GM18870 (cell line): ENCODE results near the gene ESR2.
A peak's percentile ranks its signal among the peaks of the same experiment; 100 is the strongest.
"Not testable (repeated sequence)": the region's sequence is repeated elsewhere in the genome, so short reads cannot be mapped to it uniquely, and the experiment has no call there.

Experiments used
- ATAC-seq: cut with Tn5 transposase; IDR thresholded peaks from one replicate; pipeline ENCODE4 v1.9.1; 2021; ENCODE audit warnings: moderate library complexity; ENCODE audit not compliant: unreplicated experiment

ESR2 gene

DNA sequence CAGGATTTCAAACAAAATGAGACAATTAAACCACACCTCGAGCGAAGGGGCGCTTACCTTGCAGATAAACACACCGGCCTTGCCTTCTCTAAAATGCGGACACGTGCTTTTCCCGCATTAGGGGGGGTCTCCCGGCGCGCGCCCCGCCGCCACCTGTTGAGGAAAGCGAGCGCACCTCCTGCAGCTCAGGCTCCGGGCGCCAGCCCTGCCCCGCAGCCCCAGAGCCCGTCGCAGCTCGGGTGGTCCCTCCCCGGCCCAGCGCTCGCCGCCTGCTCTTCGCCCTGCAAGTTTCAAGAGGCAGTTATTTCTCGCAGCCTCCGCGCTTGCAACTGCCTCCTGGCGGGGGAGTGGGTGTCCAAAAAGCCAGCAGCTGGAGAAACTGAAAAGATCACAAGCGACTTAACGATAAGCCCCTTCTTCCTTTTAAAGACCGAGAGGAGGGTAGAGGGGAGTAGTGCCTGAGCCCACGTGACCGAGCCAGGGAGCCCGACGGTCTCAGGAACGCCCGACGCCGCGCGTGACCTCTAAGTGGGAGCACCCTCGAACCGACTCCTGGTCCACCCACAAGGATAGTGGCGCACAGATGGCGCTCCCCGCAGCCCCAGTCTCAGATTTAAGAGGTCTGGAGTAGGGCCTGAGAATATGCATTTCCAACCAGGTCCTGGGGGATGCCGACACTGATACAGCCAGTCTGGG lies at the start of gene ESR2:
Gene ESR2, minus strand, starts transcription at position 396 of the 696 bp plus-strand sequence. CDS start 11,386 bp downstream, outside the sequence.
- ATAC-seq: peak; percentile 13

DNA sequence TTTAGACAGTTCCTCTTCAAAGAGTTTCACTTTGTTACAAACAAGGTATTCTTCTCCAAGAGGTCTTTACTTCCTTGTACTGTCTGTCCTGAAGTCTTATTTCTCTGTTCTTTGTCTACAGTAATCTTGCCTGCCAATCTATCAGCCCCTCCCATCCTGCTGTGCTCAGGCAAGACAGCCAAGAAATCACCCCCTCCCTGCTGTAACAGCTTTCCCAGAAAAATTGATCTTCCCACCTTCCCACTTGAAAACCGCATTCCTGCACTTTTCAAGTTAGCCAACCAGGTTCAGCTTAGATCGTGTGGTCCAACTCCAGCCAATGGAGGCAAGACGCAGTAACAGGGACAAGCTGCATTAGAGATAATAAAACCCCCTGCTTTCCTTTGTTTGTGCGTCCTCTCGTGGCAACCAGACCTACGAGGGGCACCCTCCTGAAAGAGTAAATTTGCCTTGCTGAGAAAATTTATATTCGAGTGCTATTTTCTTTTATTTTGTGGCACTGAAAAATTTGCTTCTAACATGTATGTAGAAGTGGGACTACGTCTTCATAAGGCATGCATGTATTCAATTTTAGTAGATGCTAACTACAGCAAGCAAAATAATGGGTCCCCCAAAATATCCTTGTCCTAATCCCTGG lies 46.5 kb upstream of the ESR2 start:
- ATAC-seq: no peak

DNA sequence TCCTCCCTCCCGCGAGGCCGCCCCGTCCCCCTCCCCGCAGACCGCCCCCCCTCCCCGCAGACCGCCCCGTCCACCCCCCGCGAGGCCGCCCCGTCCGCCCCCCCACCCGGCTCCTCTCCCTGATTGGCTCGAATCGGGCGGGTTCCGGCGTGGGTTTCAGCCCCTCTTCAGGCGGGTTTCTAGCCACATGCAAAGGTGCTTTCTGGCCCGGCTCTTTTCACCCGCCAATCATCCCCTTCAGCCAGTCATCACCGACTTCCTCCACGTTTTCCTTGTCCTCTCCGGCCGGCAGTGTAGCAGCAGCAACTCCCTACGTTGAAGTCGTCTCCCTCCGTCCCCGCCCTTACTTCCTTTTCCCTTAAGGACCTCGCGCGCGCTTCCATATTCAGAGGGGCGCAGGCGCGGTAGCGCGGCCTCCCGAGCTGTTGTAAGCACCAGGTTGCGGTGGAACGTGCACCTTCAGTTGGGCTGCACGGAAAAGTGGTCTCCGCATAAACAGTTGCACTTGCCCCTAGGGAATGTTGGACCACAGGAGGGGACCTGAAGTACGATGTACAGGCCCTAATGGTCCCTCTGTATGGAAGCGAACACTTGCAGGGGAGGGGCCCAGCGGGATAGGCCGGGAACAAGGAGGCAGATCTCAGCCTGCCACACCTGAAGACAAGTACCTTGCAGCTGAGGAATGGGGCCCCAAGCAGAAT lies 44.6 kb upstream of the ESR2 start:
- ATAC-seq: peak; percentile 91

DNA sequence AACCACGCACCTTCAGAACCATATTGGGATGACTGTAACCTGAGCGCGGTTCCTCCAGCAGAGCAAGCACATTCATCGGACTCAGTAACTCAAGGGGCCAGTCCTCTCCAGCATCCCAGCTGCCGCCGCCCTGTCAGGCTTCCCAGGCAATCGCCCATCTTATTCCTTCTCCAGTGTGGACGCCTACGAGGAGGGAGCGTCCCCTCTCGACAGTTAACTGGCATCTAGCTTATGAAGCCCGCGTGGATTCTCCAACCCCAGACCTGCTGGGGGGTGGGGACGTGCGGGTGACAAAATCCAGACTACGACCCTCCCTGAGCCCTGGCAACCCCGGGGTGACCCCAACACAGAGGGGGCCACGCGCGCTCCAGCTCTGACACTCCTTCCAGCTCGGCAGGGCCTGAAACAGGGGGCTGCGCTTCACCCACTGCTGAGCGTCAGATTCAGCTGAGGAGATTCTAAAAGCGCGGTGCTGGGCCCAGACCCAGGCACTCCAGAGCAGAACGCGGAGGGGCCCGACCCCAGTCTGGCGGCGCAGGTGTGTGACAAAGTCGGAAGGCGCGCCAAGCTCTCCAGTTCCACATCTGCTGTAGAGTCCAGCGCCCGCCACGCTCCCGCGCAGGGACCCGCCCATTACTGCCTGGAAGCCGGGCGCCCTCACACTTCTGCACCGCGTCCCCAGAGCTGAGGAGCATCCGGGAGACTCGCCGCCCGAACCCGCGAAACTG lies 43.9 kb upstream of the ESR2 start:
- peak; percentile 23 for ATAC-seq

DNA sequence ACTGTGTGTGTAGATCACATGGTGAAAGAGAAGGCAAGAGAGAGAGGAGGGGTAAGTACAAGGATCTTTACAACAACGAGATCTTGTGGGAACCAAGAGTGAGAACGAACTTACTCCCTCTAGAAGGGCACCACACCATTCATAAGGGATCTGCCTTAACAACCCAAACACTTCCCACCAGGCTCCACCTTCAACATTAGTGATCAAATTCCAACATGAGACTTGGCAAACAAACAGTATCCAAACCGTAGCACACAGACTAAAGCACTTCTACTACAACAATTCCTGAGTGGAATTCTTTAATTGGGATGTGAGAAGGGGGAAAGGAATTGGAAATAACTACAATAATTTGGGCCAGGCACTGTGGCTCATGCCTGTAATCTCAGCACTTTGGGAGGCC lies 35.0 kb upstream of the ESR2 start:
- no peak for ATAC-seq

DNA sequence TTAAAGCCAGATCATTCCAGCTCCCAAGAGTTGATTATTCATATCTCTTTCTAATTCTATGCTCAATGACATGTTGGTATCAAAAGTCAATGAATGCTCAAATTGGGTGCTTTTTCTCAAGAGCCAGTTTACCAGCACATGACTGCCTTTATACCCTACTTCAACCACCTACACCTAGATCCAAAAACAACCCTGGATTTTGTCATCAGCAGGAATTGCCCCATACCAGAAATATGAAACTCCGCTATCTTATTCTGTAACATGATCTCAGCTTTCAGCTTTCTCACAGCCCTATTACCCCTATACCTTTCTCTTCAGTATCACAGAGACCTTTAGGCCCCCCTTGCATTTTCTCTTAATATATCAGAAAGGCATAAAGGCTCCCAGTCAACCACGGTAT lies 32.3 kb upstream of the ESR2 start:
- ATAC-seq: no peak

DNA sequence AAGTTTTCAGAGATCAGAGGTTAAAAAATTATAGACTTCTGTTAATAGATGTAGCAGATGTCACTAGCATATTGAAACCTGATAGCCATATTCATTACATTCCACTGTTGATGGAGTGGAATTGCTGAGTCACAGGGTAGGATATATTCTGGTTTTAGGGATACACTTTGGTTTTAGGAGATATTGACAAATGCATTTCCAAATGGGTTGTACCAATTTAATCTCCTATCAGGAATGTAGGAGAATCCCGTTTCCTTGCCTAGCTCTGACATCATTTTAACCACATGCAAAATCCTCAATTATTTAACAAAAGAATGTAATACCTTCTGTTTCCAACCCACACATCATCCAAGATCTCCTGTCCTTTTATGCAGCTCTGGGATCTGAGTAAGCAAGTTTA lies 30.7 kb upstream of the ESR2 start:
- no peak for ATAC-seq

DNA sequence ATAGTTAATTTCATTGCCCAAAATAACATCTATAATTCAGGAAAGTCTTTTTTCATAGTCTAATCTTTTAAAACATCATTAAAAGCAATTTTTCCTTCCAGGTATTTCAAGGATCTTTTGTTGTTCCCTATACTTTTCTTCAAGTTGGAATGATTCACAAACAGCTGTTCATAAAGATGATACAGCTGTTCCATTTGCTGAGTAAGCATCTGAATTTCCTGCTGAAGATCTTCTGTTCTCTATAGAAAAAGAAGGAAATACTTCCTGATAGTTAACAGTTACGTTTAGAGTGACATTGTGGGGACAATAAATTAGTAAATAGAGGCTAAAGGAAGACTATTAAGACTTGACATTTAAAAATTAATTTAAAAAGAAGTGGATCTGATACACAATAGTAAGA lies 30.3 kb upstream of the ESR2 start:
- ATAC-seq: no peak

DNA sequence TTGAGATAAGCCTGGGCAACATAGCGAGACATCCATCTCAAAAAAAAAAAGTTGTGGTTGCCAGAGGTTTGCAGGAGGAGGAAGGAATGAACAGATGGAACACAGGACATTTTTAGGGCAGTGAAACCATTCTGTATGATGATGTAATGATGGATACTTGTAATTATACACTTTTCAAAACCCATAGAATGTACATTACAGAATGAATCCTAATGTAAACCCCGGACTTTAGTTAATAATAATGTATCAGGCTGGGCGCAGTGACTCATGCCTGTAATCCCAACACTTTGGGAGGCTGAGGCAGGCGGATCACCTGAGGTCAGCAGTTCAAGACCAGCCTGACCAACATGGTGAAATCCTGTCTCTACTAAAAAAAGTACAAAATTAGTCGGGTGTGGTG lies 26.2 kb upstream of the ESR2 start:
- ATAC-seq: not testable (repeated sequence)

DNA sequence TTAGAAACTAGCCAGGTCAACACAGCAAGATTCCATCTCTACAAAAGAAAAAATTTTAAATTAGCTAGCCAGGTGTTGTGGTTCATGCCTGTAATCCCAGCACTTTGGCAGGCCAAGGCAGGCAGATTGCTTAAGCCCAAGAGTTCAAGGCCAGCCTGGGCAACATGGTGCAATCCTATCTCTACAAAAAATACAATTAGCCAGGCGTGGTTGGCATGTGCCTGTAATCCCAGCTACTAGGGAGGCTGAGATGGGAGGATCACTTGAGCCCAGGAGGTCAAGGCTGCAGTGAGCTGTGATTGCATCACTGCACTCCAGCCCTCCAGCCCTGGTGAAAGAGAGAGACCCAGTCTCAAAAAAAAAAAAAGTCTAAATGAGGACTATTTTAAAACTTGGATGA lies 24.5 kb upstream of the ESR2 start:
- ATAC-seq: not testable (repeated sequence)

DNA sequence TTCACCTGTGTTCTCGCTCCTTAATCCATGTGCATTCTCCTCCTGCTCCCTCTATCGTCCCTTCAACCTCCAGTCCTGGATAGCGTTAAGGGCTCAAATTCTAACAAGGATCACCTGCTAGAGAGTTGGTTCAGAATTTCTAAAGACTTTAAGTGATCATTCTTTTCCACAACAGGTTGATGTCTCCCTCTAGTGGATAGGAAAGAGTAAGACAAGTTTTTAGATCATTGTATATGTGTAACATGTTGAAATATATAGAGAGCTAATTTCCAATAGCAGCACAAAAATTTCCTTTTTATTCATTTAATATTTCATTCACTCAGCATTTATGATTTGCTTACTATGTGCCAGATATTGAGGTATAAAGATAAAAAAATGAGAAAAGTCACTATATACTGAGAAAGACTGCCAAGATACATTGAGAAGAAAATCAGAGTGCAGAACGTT lies 9.3 kb upstream of the ESR2 start:
- ATAC-seq: no peak

DNA sequence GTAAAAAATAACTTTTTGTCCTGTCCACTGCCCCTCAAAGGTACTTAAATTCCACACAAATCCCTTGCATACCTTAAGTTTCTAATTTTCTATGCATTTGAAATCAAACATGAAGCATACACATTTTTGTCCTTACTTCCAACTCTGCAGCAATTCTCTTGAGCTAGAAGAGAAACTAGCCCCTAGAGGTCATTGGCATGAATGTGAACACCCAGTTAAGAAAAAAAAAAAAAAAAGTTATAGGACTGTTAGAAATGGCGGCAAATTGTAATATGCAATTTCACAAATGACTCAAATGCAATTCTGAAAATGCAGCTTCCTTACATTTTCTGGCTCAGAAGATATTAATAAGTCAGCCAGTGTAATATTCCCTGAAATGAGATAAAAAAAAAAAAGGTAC lies 4.6 kb upstream of the ESR2 start:
- no peak for ATAC-seq

DNA sequence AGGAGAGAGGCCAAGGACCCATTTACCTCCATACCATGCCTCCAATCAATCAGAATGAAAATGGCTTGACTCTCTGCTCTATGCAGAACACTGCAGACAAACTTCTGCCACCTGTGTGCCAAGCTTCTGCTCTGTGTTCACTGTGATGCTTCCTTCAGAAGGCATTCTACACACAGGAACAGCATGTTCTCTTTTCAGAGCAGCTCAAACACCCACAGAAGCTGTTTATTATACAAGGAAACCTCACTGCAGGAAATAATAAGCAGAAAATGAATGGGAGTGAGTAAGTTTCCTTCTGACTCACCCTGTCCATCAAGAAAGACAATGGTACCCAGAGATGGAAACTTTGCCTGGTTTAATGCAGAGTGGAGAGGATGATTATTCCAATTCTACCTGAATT lies 2.4 kb upstream of the ESR2 start:
- no peak for ATAC-seq

DNA sequence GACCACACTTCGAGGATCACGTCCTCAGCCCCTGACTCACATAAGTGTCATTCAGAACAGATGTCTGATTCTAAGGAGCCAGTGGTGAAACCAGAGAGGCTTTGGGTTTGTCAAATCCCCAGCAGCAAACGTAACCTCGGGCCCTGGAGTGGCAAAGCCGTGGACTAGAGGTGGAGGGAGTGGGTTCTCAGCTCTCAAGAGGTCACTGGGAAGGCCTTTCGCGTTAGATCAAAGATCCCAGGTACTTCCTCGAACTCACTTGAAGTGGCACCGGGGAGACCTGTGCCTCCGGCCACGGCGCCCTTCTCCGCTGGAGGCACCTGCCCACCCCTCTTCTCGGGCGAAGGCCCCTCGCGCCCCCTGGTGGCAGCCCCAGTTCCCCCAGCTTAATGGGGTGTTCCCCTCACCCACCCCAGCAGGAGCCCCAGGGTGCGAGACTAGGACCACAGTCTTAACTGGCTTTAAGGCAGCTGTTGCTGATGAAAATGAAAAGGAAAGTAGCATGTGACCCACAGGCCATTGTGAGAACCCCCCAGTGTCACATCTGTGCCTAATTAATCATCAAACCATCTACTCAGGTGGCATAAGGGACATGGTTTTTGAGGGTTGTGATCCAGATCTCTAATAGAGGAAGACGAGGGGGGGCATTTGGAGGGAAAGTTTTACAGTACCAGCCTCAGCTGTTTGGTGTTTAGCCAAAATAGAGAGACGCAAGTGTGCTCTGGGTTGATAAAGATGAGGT lies 672 bp upstream of the ESR2 start:
- peak; percentile 48 for ATAC-seq

DNA sequence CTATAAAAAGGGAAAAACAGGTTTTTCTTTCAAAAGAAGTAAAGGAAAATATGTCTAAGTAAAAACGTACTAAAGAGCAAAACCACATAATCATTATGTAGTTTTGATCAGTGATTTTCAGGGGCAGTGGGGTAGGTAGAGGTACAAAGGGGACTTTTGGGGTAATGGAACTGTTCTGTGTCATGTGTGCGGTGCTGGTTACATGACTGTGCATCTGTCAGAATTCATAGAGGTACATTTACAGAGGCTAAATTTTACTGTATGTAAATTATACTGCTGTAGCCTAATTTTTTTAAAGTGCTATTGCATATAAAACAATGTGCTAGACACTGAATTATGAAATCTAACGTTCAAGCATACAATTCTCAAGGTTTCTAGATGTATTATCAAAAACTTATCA lies 2.0 kb downstream of the ESR2 start:
- no peak for ATAC-seq

DNA sequence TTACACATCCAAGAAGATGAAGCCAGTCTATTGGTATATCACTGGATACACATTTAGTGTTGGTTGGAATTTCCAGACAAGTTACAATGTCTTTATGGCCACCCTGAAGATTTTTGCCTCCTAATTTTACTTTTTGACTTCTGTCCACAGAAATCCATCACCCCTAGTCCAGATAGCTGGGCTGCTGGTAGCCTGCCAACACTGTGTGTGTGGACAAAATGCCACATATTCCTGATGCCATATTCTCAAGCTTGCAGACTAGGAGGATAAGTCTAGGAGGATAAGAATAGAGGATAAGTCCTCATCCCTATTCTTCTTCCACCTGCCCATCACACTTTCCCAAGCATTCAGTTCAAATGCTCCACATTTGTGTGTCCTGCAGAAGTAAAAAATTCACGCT lies 4.6 kb downstream of the ESR2 start:
- ATAC-seq: no peak

DNA sequence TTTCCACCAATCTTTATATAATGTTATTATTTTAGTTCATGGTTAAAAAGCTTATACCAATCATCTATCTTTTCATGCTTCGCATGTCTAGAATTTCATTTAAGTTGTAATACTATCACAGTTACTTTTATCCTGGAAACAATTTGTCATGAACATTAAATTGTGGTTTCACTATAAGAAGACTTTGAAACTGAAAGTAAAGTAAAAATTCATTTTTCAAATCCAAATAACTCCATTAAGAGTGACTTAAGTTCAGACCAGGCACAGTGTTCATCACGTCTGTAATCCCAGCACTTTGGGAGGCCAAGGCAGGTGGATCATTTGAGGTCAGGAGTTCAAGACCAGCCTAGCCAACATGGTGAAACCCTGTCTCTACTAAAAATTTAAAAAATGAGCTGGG lies 12.4 kb downstream of the ESR2 start:
- no peak for ATAC-seq

DNA sequence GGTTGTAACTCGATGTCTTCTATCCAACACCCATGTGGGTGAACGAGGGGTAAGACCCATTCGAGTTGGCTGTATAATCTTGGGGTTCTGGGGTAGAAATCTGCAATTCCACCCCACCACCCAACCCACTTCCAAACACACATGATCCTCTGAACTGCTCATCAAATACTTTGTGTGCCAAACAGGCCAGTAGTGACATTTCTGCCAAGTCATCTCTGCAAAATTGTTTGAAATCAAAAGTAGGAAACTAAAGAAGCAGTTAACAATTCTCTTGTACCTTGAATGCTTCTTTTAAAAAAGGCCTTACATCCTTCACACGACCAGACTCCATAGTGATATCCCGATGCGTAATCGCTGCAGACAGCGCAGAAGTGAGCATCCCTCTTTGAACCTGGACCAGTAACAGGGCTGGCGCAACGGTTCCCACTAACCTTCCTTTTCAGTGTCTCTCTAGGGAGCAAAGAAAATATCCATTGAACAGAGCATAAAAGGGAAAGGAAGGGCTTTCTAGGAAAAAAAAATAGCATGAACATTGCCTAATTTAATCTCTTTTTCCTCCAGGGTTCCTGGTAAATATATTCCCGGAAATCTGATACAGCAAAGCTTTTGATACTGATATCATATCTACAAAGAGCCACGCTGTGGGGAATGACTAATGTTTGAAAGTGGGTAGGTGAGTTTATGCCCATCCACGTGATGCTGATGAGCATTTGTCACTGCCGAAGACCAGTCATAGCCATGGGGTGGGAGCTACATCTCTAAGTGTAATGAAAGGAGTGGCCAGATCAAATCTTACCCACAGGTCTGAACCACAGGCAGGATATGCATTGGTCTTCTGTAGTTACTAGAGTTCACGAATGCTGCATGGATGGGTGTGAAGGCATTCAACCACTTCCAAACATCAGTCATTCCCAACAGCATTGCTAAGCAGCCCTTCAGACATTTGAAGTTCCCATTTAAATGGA lies 14.2 kb downstream of the ESR2 start:
- ATAC-seq: no peak

DNA sequence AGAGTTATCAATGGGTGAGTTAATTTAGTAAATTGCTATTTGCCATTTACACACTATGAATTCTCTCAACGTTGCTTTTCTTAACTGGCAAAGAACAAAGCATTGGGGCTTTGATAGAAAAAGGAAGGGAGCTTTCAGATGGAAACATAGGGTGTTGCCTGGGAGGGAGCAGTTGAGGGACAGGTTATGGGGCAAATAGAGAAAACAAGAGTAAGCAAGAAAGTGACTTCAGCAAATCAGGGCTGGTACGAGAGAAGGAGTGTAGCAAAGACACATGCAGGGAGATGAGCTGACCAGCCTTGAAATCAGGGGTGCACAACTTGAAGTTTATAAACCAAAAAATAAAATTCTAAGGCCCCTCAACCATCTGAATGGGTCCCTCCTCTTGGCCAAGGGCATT lies 15.7 kb downstream of the ESR2 start:
- no peak for ATAC-seq

DNA sequence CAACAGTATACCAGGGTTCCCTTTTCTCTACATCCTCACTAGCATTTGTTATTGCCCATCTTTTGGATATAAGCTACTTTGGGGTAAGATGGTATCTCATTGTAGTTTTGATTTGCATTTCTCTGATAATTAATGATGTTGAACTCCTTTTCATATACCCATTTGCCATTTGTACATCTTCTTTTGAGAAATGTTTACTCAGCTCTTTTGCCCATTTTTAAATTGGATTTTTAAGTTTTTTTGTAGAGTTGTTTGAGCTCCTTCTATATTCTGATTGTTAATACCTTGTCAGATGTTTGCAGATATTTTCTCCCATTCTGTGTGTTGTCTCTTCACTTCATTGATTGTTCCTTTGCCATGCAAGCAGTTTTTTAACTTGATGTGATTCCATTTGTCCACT lies 22.2 kb downstream of the ESR2 start:
- no peak for ATAC-seq
